ENCODE measurements around the gene WSB1. TPM values are rescaled to one million over a fixed set of nuclear protein-coding genes. Genes with fewer than 3 reads are reported as not detected.

The WSB1 gene
- polyA plus RNA-seq, 2 of the 4 experiments (the other 2 are of a cell fraction), result 46.0 to 111 TPM

- FAIRE-seq, result no peak
- TF ChIP-seq ZSCAN20 (CRISPR knock-in tag; IDR thresholded peaks at IDR 0.05) (peak; percentile 62; the same call in 1 of the 2 replicates), ZNF302 (CRISPR knock-in tag; IDR thresholded peaks at IDR 0.05) (no peak), HEYL (CRISPR knock-in tag; IDR thresholded peaks at IDR 0.05) (peak; percentile 75; the same call in 1 of the 2 replicates)
- peak overlapping the region; percentile 88 to 94 for H3K27ac ChIP-seq
- H3K4me3 ChIP-seq, result peak overlapping the region; percentile 71
- peak overlapping the region; percentile 80 for H3K4me2 ChIP-seq
- ChIA-PET POLR2A (interaction anchor here (1.2 to 4.2 kb wide), 18 partner anchors 9 to 275 kb away, joined by 4 to 57 read pairs (median 8); no protein-coding TSS in a partner anchor), CTCF (interaction anchor here (0.9 to 8.5 kb wide), 12 partner anchors 12 to 176 kb away, joined by 3 to 61 read pairs (median 6); no protein-coding TSS in a partner anchor)
- 0 out of 6 replicates have a peak, but pooled peaks of 1 of the 2 experiments have one; percentile 2 for ATAC-seq
- H3K4me1 ChIP-seq, result peaks cover 25% of the 10 kb centered on the region
- WGBS (ENCODE audit: missing lambda C conversion rate), result 89% methylated on average over 15 of the region's 15 CpGs
- no peak for DNase-seq (ENCODE audit: low read depth in 1 of 2, low spot score in 1 of 2)
- H3K9me3 ChIP-seq, result no peaks in the 10 kb centered on the region
These were observed 486 bp upstream of the WSB1 start for GRCh38 chr17:27293359-27293897.

GRCh38 chr17:27294689-27295630, 1.0 kb downstream of the WSB1 start:
- CTCF ChIA-PET, result interaction anchor here (1.0 to 8.5 kb wide), 21 partner anchors 11 to 360 kb away, joined by 3 to 61 read pairs (median 4); no protein-coding TSS in a partner anchor
- Histone ChIP-seq H3K4me3 (peak overlapping the region; percentile 71), H3K4me1 (peaks cover 32% of the 10 kb centered on the region), H3K27ac (peak overlapping the region; percentile 88 to 94), H3K4me2 (peak overlapping the region; percentile 90), H3K9me3 (no peaks in the 10 kb centered on the region)
- under 1% methylated on average over 21 of the region's 21 CpGs for WGBS (ENCODE audit: missing lambda C conversion rate)
- POLR2A ChIA-PET, result interaction anchor here (0.6 to 4.2 kb wide), 30 partner anchors 10 to 283 kb away, joined by 3 to 57 read pairs (median 6); no protein-coding TSS in a partner anchor
- TF ChIP-seq ZNF302 (CRISPR knock-in tag; IDR thresholded peaks at IDR 0.05) (no peak), NPAS2 (CRISPR knock-in tag; IDR thresholded peaks at IDR 0.05; ENCODE audit: borderline replicate concordance) (no peak), PHF8 (IDR thresholded peaks at IDR 0.05; ENCODE audit: borderline replicate concordance, low read depth) (no peak), HDAC2 (IDR thresholded peaks at IDR 0.05) (no peak), RARB (CRISPR knock-in tag; IDR thresholded peaks at IDR 0.05) (peak; percentile 83; the same call in 1 of the 2 replicates), MAX (IDR thresholded peaks at IDR 0.05) (0 out of 2 replicates have a peak, but pooled peaks have one; percentile 9), NFE2L2 (conservative IDR thresholded peaks at IDR 0.05; ENCODE audit: low read length) (no peak), KDM5A (IDR thresholded peaks at IDR 0.05) (no peak), SREBF2 (IDR thresholded peaks at IDR 0.05) (no peak), NR3C1 (IDR thresholded peaks at IDR 0.05) (no peak), FOSB (CRISPR knock-in tag; IDR thresholded peaks at IDR 0.05) (peak; percentile 97; the same call in 1 of the 2 replicates), ZSCAN20 (CRISPR knock-in tag; IDR thresholded peaks at IDR 0.05) (0 out of 2 replicates have a peak, but pooled peaks have one; percentile 48), CHD2 (IDR thresholded peaks at IDR 0.05; ENCODE audit: low read length, partially characterized antibody) (no peak), CEBPB (IDR thresholded peaks at IDR 0.05) (no peak), HOXA7 (CRISPR knock-in tag; IDR thresholded peaks at IDR 0.05) (peak; percentile 93), BHLHE40 (IDR thresholded peaks at IDR 0.05; ENCODE audit: low read depth, low read length) (no peak), ZFP36 (IDR thresholded peaks at IDR 0.05; ENCODE audit: borderline replicate concordance, partially characterized antibody) (no peak), RAD21 (conservative IDR thresholded peaks at IDR 0.05 in 1 of 2, IDR thresholded peaks at IDR 0.05 in 1 of 2) (no peak), MAZ (IDR thresholded peaks at IDR 0.05; ENCODE audit: borderline replicate concordance, low read depth, low read length) (no peak), TP53 (CRISPR knock-in tag; IDR thresholded peaks at IDR 0.05) (no peak; the same call in 1 of the 2 replicates), EP300 (IDR thresholded peaks at IDR 0.05) (no peak), RCOR1 (IDR thresholded peaks at IDR 0.05; ENCODE audit: low read depth, low read length) (no peak), TFCP2L1 (CRISPR knock-in tag; IDR thresholded peaks at IDR 0.05) (peak; percentile 74; the same call in 1 of the 2 replicates), MYC (IDR thresholded peaks at IDR 0.05; ENCODE audit: borderline replicate concordance, low read length) (no peak), HOXB5 (CRISPR knock-in tag; IDR thresholded peaks at IDR 0.05) (0 out of 2 replicates have a peak, but pooled peaks have one; percentile 50)
- DNase-seq (ENCODE audit: low read depth in 1 of 2, low spot score in 1 of 2) (peak; percentile 77 to 92), FAIRE-seq (no peak), ATAC-seq (peak; percentile 70 to 81)
